Measurements from ENCODE around the gene ACYP1. TPM values are rescaled to one million over a fixed set of nuclear protein-coding genes. Genes with fewer than 3 reads are reported as not detected.

Gene ACYP1
- polyA plus RNA-seq, 1 of the 3 experiments (the other 2 are of a cell fraction): 53.5 TPM

- Histone ChIP-seq H3K9me2 (no peaks in the 10 kb centered on the region), H4K20me1 (ENCODE audit: insufficient read depth) (no peaks in the 10 kb centered on the region), H3K4me2 (no peak overlapping the region), H3K9ac (no peak overlapping the region), H3K4me1 (ENCODE audit: control insufficient read depth in 1 of 2, insufficient read depth in 2 of 2, low read depth in 1 of 2, low read length in 1 of 2) (no peaks in the 10 kb centered on the region), H3K36me3 (replicated peaks in 1 of 2; ENCODE audit: control insufficient read depth in 1 of 2, insufficient read depth in 2 of 2, low read length in 1 of 2) (peaks cover 47 to 68% of the 10 kb centered on the region in 2 experiments), H3K4me3 (ENCODE audit: low read depth in 2 of 2, low read length in 1 of 2) (no peak overlapping the region), H3K9me3 (no peaks in the 10 kb centered on the region), H3F3A (replicated peaks; ENCODE audit: insufficient read depth) (no peaks in the 10 kb centered on the region), H3K27me3 (ENCODE audit: insufficient read depth) (no peaks in the 10 kb centered on the region), H3K79me2 (ENCODE audit: insufficient read depth) (no peaks in the 10 kb centered on the region; the same call in 1 of the 2 replicates), H2AFZ (ENCODE audit: low read depth) (no peak overlapping the region), H3K27ac (ENCODE audit: low read depth in 2 of 2, low read length in 1 of 2) (no peak overlapping the region)
- POLR2A ChIA-PET: no interaction called here
- WGBS (ENCODE audit: low lambda C conversion rate): 83% methylated on average over 4 of the region's 4 CpGs
- CTCF ChIA-PET: interaction anchor here (1.0 to 4.5 kb wide), 4 partner anchors 13 to 240 kb away, joined by 3 to 35 read pairs (median 4); no protein-coding TSS in a partner anchor
- no peak for TF ChIP-seq RFX5 (IDR thresholded peaks at IDR 0.05; ENCODE audit: low read length)
- no peak for TF ChIP-seq CTCF (IDR thresholded peaks at IDR 0.05)
- no peak for DNase-seq
Measured at GRCh38 chr14:75101491-75101890, 37.7 kb upstream of the ACYP1 start.

DNA sequence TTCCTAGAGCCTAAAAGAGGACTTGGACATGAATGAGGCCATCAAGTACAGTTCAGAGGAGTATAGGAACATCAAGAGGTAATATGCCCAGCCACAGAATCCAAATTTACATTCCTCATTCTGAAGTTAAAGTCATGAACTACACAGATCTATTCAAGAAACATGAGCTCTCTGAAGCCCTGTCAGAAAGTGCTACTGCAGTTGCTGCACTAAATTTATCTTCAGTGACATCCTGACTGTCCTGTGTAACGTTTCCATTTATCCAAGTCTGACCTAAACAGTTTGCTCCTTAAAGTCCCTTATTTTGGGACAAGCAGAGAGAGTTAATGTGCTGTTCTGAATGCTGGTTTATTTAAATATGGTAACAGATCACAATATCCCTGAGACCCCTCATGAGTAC, 34.9 kb upstream of the ACYP1 start:
- no peak for DNase-seq
- Histone ChIP-seq H3K36me3 (replicated peaks in 1 of 2; ENCODE audit: control insufficient read depth in 1 of 2, insufficient read depth in 2 of 2, low read length in 1 of 2) (peaks cover 62 to 68% of the 10 kb centered on the region in 2 experiments), H3K4me3 (ENCODE audit: low read depth in 2 of 2, low read length in 1 of 2) (no peak overlapping the region), H2AFZ (ENCODE audit: low read depth) (no peak overlapping the region), H3K27me3 (ENCODE audit: insufficient read depth) (no peaks in the 10 kb centered on the region), H4K20me1 (ENCODE audit: insufficient read depth) (no peaks in the 10 kb centered on the region), H3F3A (replicated peaks; ENCODE audit: insufficient read depth) (no peaks in the 10 kb centered on the region), H3K27ac (ENCODE audit: low read depth in 2 of 2, low read length in 1 of 2) (no peak overlapping the region), H3K9ac (no peak overlapping the region), H3K4me2 (no peak overlapping the region), H3K79me2 (ENCODE audit: insufficient read depth) (no peaks in the 10 kb centered on the region; the same call in 1 of the 2 replicates), H3K9me2 (no peaks in the 10 kb centered on the region), H3K4me1 (ENCODE audit: control insufficient read depth in 1 of 2, insufficient read depth in 2 of 2, low read depth in 1 of 2, low read length in 1 of 2) (no peaks in the 10 kb centered on the region), H3K9me3 (no peaks in the 10 kb centered on the region)
- ChIA-PET CTCF (interaction anchor here (4.5 kb wide), 1 partner anchor 10 kb away, joined by 35 read pairs; no protein-coding TSS in a partner anchor), POLR2A (no interaction called here)
- TF ChIP-seq, protein P1, sequence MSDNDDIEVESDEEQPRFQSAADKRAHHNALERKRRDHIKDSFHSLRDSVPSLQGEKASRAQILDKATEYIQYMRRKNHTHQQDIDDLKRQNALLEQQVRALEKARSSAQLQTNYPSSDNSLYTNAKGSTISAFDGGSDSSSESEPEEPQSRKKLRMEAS (IDR thresholded peaks at IDR 0.05; ENCODE audit: low read depth): no peak
- TF ChIP-seq GABPA (IDR thresholded peaks at IDR 0.05; ENCODE audit: low read depth): no peak
- TF ChIP-seq GATA2 (CRISPR knock-in tag; IDR thresholded peaks at IDR 0.05): no peak
- no peak for TF ChIP-seq CHD2 (IDR thresholded peaks at IDR 0.05; ENCODE audit: low read length, partially characterized antibody)
- no peak for TF ChIP-seq EZH2phosphoT487 (IDR thresholded peaks at IDR 0.05; ENCODE audit: borderline replicate concordance, low read depth)
- no peak for TF ChIP-seq NRF1 (IDR thresholded peaks at IDR 0.05; ENCODE audit: low read depth, low read length)
- TF ChIP-seq, protein P2, sequence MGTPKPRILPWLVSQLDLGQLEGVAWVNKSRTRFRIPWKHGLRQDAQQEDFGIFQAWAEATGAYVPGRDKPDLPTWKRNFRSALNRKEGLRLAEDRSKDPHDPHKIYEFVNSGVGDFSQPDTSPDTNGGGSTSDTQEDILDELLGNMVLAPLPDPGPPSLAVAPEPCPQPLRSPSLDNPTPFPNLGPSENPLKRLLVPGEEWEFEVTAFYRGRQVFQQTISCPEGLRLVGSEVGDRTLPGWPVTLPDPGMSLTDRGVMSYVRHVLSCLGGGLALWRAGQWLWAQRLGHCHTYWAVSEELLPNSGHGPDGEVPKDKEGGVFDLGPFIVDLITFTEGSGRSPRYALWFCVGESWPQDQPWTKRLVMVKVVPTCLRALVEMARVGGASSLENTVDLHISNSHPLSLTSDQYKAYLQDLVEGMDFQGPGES (IDR thresholded peaks at IDR 0.05; ENCODE audit: low read depth, low read length): no peak
- no peak for TF ChIP-seq TAF1 (IDR thresholded peaks at IDR 0.05; ENCODE audit: borderline replicate concordance, low read depth, low read length)
- TF ChIP-seq RAD21 (IDR thresholded peaks at IDR 0.05; ENCODE audit: low read length): no peak
- no peak for TF ChIP-seq TEAD4 (IDR thresholded peaks at IDR 0.05; ENCODE audit: borderline replicate concordance, insufficient read depth)
- no peak for TF ChIP-seq TCF12 (IDR thresholded peaks at IDR 0.05)
- no peak for TF ChIP-seq RFX5 (IDR thresholded peaks at IDR 0.05; ENCODE audit: low read length)
- no peak for TF ChIP-seq NFIC (IDR thresholded peaks at IDR 0.05; ENCODE audit: borderline replicate concordance)
- no peak for TF ChIP-seq CTCF (IDR thresholded peaks at IDR 0.05)
- TF ChIP-seq JUND (IDR thresholded peaks at IDR 0.05): no peak
- WGBS (ENCODE audit: low lambda C conversion rate): 100% methylated on average over 1 of the region's 1 CpG

Measured in SK-N-SH (cell line).